ENCODE measurements around the gene MAGEA2. TPM values are rescaled to one million over a fixed set of nuclear protein-coding genes. Genes with fewer than 3 reads are reported as not detected.
"Not testable (repeated sequence)": the region's sequence is repeated elsewhere in the genome, so short reads cannot be mapped to it uniquely, and the experiment has no call there.

MAGEA2 gene
- total RNA-seq (2016; rRNA removed; fragmentation: Illumina TruSeq; extraction: Trizol): 0.15 and 0.35 TPM in 2 replicates
- total RNA-seq (2016; cell fraction: cytosol; rRNA removed; fragmentation: Illumina TruSeq; extraction: Trizol; ENCODE audit: low read depth): not detected in 2 replicates
- total RNA-seq (2016; cell fraction: insoluble cytoplasmic fraction; rRNA removed; fragmentation: Illumina TruSeq; extraction: Trizol): 0.26 and 0.33 TPM in 2 replicates
- 0.28 TPM in 1 of 2 replicates, not detected in the other for total RNA-seq (2016; cell fraction: membrane; rRNA removed; fragmentation: Illumina TruSeq; extraction: Trizol)
- 0.22 TPM in 1 of 2 replicates, not detected in the other for total RNA-seq (2016; cell fraction: nucleus; rRNA removed; fragmentation: Illumina TruSeq; extraction: Trizol)
- 0.05 and 0.10 TPM in 2 replicates for polyA plus RNA-seq (2011; rRNA removed)
- 0.05 and 0.07 TPM in 2 replicates for polyA plus RNA-seq (2011; cell fraction: cytosol; rRNA removed)
- 0.10 TPM in 1 of 2 replicates, not detected in the other for polyA plus RNA-seq (2011; cell fraction: nucleus; rRNA removed)
- polyA plus RNA-seq (2012): not detected in 2 replicates
- polyA plus RNA-seq (2016; cell fraction: cytosol; fragmentation: Illumina TruSeq; extraction: Trizol; ENCODE audit: low read depth): 0.11 TPM in 1 of 2 replicates, not detected in the other
- polyA plus RNA-seq (2016; cell fraction: insoluble cytoplasmic fraction; fragmentation: Illumina TruSeq; extraction: Trizol; ENCODE audit: low read depth): 0.24 and 0.56 TPM in 2 replicates
- 0.09 and 0.16 TPM in 2 replicates for polyA plus RNA-seq (2016; cell fraction: membrane; fragmentation: Illumina TruSeq; extraction: Trizol; ENCODE audit: low read depth)
- 0.34 TPM in 1 of 2 replicates, not detected in the other for polyA plus RNA-seq (2016; cell fraction: nucleus; fragmentation: Illumina TruSeq; extraction: Trizol; ENCODE audit: insufficient read depth, low read depth)
- 0.28 and 0.42 TPM in 2 replicates for polyA minus RNA-seq (2011; rRNA and poly(A)+ RNA removed; ENCODE audit: low replicate concordance)
- polyA minus RNA-seq (2011; cell fraction: cytosol; rRNA and poly(A)+ RNA removed): not detected in 2 replicates
- polyA minus RNA-seq (2011; cell fraction: nucleus; rRNA and poly(A)+ RNA removed): not detected in 2 replicates
- Bru-seq, nascent RNA: not detected
- BruChase-seq, experiment 1, labeled RNA remaining after a 6-hour chase: not detected
- not detected for BruChase-seq, experiment 2, labeled RNA remaining after a 2-hour chase
- long read RNA-seq, experiment 1: 0 reads
- long read RNA-seq, experiment 2: 0 reads

- CTCF ChIA-PET (ENCODE audit: low intra/inter-chr PET ratio, low total read pairs); FAIRE-seq; in situ Hi-C loops (cut with HindIII; ENCODE audit: extremely low pct_ligation_motif_present, low pct_unique_long_range_greater_than_20kb); H3K9ac ChIP-seq (ENCODE audit: insufficient read depth, low read depth, low read length); H4K20me1 ChIP-seq (ENCODE audit: insufficient read depth, low read length); H3K27me3 ChIP-seq (ENCODE audit: control insufficient read depth in 1 of 2, insufficient read depth in 2 of 2, low read length in 2 of 2); BruUV-seq (replicated peaks); DNase-seq (ENCODE audit: low spot score); intact Hi-C loops (cut with micrococcal nuclease; ENCODE audit: unreplicated experiment); H3K27ac ChIP-seq (ENCODE audit: extremely low read length, insufficient read depth, low read length); H3K9me3 ChIP-seq (ENCODE audit: low read length); H2AFZ ChIP-seq (ENCODE audit: low read length); POLR2A ChIA-PET; H3K36me3 ChIP-seq (replicated peaks in 1 of 2; ENCODE audit: control insufficient read depth in 1 of 2, insufficient read depth in 2 of 2, low read length in 2 of 2); H3K4me3 ChIP-seq (replicated peaks in 1 of 3; ENCODE audit: insufficient read depth in 1 of 3, low read depth in 2 of 3, low read length in 3 of 3); H3K4me2 ChIP-seq (ENCODE audit: low read depth, low read length); H3K79me2 ChIP-seq (ENCODE audit: insufficient read depth, low read length); ATAC-seq; H3K4me1 ChIP-seq (ENCODE audit: insufficient read depth, low read length): not testable (repeated sequence)
- no CpG with 5 or more reads among the region's 35 CpGs for WGBS (ENCODE audit: low lambda C conversion rate)
Observed at GRCh38 chrX:152753686-152754650, at the start of gene MAGEA2. Gene MAGEA2 (minus strand): TSS chrX:152753842. CDS start chrX:152751363, 2,479 bp downstream.

GRCh38 chrX:152798945-152799344 lies 45.3 kb upstream of the MAGEA2 start:
- BruUV-seq (replicated peaks): no TSS peak
- no peaks in the 10 kb centered on the region for H4K20me1 ChIP-seq (ENCODE audit: insufficient read depth, low read length)
- CTCF ChIA-PET (ENCODE audit: low intra/inter-chr PET ratio, low total read pairs): no interaction called here
- no peak overlapping the region for H2AFZ ChIP-seq (ENCODE audit: low read length)
- ATAC-seq (no peak), FAIRE-seq (no peak), DNase-seq (ENCODE audit: low spot score) (no peak)
- H3K4me1 ChIP-seq (ENCODE audit: insufficient read depth, low read length): no peaks in the 10 kb centered on the region
- H3K27me3 ChIP-seq (ENCODE audit: control insufficient read depth in 1 of 2, insufficient read depth in 2 of 2, low read length in 2 of 2): no peaks in the 10 kb centered on the region
- H3K27ac ChIP-seq (ENCODE audit: extremely low read length, insufficient read depth, low read length): no peak overlapping the region
- H3K4me2 ChIP-seq (ENCODE audit: low read depth, low read length): no peak overlapping the region
- intact Hi-C loops (cut with micrococcal nuclease; ENCODE audit: unreplicated experiment) (no loop called here), in situ Hi-C loops (cut with HindIII; ENCODE audit: extremely low pct_ligation_motif_present, low pct_unique_long_range_greater_than_20kb) (no loop called here)
- H3K79me2 ChIP-seq (ENCODE audit: insufficient read depth, low read length): no peaks in the 10 kb centered on the region
- no peaks in the 10 kb centered on the region for H3K9me3 ChIP-seq (ENCODE audit: low read length)
- H3K36me3 ChIP-seq (replicated peaks in 1 of 2; ENCODE audit: control insufficient read depth in 1 of 2, insufficient read depth in 2 of 2, low read length in 2 of 2): no peaks in the 10 kb centered on the region
- H3K9ac ChIP-seq (ENCODE audit: insufficient read depth, low read depth, low read length): no peak overlapping the region
- no peak overlapping the region for H3K4me3 ChIP-seq (replicated peaks in 1 of 3; ENCODE audit: insufficient read depth in 1 of 3, low read depth in 2 of 3, low read length in 3 of 3)
- POLR2A ChIA-PET: no interaction called here
- no CpG with 5 or more reads among the region's 1 CpG for WGBS (ENCODE audit: low lambda C conversion rate)
- TF ChIP-seq CEBPG (CRISPR knock-in tag; IDR thresholded peaks at IDR 0.05) (no peak), IRF9 (CRISPR knock-in tag; IDR thresholded peaks at IDR 0.05; ENCODE audit: borderline replicate concordance) (no peak), BCL6 (CRISPR knock-in tag; IDR thresholded peaks at IDR 0.05) (no peak), MBD4 (IDR thresholded peaks at IDR 0.05; ENCODE audit: borderline replicate concordance, low read length) (no peak), AGO1 (IDR thresholded peaks at IDR 0.05; ENCODE audit: low read depth, low read length, poor library complexity, severe bottlenecking) (no peak), SMAD9 (CRISPR knock-in tag; IDR thresholded peaks at IDR 0.05) (no peak), ZNF446 (CRISPR knock-in tag; IDR thresholded peaks at IDR 0.05) (no peak), THAP9 (CRISPR knock-in tag; IDR thresholded peaks at IDR 0.05; ENCODE audit: borderline replicate concordance) (no peak)

Data from HepG2 (cell line).